ENCODE measurements around the gene IQCE.
"Not testable (repeated sequence)": the region's sequence is repeated elsewhere in the genome, so short reads cannot be mapped to it uniquely, and the experiment has no call there.

Gene IQCE

GRCh38 chr7:2551418-2551817 is 7.4 kb upstream of the IQCE start:
- H3K36me3 ChIP-seq (ENCODE audit: control insufficient read depth, insufficient read depth, low read length), result peaks cover 13% of the 10 kb centered on the region
- H3K9ac ChIP-seq (ENCODE audit: low read depth, low read length), result no peak overlapping the region
- H3K9me3 ChIP-seq (ENCODE audit: control insufficient read depth, insufficient read depth, low read length), result no peaks in the 10 kb centered on the region
- H3K27me3 ChIP-seq (ENCODE audit: control insufficient read depth, insufficient read depth, low read length), result no peaks in the 10 kb centered on the region
- no peak overlapping the region for H3K4me3 ChIP-seq (ENCODE audit: low read depth, low read length)
- H3K4me1 ChIP-seq (ENCODE audit: control insufficient read depth, insufficient read depth, low read length), result no peaks in the 10 kb centered on the region

- Histone ChIP-seq H3K9ac (ENCODE audit: low read depth, low read length) (no peak overlapping the region), H3K36me3 (ENCODE audit: control insufficient read depth, insufficient read depth, low read length) (peaks cover 5% of the 10 kb centered on the region), H3K27me3 (ENCODE audit: control insufficient read depth, insufficient read depth, low read length) (no peaks in the 10 kb centered on the region), H3K4me3 (ENCODE audit: low read depth, low read length) (no peak overlapping the region), H3K9me3 (ENCODE audit: control insufficient read depth, insufficient read depth, low read length) (no peaks in the 10 kb centered on the region), H3K4me1 (ENCODE audit: control insufficient read depth, insufficient read depth, low read length) (no peaks in the 10 kb centered on the region)
These were observed 5.7 kb upstream of the IQCE start for GRCh38 chr7:2553108-2553507.

- Histone ChIP-seq H3K4me3 (ENCODE audit: low read depth, low read length) (peak overlapping the region; percentile 82), H3K27me3 (ENCODE audit: control insufficient read depth, insufficient read depth, low read length) (no peaks in the 10 kb centered on the region), H3K9me3 (ENCODE audit: control insufficient read depth, insufficient read depth, low read length) (no peaks in the 10 kb centered on the region), H3K9ac (ENCODE audit: low read depth, low read length) (no peak overlapping the region), H3K4me1 (ENCODE audit: control insufficient read depth, insufficient read depth, low read length) (no peaks in the 10 kb centered on the region), H3K36me3 (ENCODE audit: control insufficient read depth, insufficient read depth, low read length) (peaks cover 4% of the 10 kb centered on the region)
These were observed 4.8 kb upstream of the IQCE start for GRCh38 chr7:2553831-2554581.

- Histone ChIP-seq H3K4me3 (ENCODE audit: low read depth, low read length) (peak overlapping the region; percentile 82), H3K4me1 (ENCODE audit: control insufficient read depth, insufficient read depth, low read length) (no peaks in the 10 kb centered on the region), H3K27me3 (ENCODE audit: control insufficient read depth, insufficient read depth, low read length) (no peaks in the 10 kb centered on the region), H3K9ac (ENCODE audit: low read depth, low read length) (no peak overlapping the region), H3K36me3 (ENCODE audit: control insufficient read depth, insufficient read depth, low read length) (no peaks in the 10 kb centered on the region), H3K9me3 (ENCODE audit: control insufficient read depth, insufficient read depth, low read length) (no peaks in the 10 kb centered on the region)
These were observed 4.1 kb upstream of the IQCE start for GRCh38 chr7:2554661-2555111.

DNA sequence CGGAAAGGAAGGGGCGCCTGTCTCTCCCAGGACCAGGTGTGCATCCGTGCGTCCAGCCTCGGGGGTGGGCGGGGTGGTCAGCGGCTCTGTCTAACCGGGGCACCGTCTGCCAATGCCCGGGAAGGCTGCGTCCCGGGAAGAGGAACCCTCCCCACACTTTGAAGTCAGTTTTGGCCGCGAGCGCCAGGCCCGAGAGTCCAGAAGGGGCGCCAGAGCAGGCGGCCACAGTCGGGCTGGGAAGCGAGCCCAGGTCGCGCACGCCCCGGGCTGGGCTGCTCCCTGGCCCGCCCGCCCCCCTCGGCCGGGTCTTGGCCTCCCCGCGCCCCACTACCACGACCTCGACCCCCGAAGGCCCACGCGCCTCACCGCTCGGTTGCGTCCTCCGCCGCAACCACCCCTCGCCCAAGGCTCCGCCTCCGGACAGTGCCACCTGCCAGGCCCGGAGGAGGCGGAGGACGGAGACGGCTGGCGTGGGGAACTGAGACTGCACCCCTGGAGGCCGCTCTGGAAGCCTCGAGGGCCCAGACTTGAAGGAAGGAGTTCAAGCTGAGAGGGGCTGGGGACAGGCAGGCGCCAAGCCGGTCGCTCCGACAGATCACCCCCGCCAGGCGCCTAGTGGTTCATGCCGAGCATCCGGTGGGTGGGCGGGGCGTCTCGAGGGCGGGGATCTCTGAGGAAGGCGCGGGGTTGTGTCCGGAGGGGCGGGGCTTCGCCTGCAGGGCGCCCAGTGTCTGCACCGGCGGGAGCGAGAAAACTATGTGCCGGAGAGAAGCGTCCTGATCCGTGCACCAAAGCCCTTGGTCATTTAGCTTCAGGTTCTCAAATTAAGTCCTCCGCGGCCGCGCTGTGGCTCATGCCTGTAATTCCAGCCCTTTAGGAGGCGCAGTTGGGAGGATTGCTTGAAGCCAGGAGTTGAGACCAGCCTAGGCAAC is 3.4 kb upstream of the IQCE start, which contains the start of gene BRAT1:
Gene BRAT1 (minus strand): TSS at position 404 of the 932 bp plus-strand sequence. CDS start 1,093 bp downstream, outside the sequence.
- peak within 1 kb of the TSS; percentile 82 for H3K4me3 ChIP-seq (ENCODE audit: low read depth, low read length)
- no peaks in the 10 kb centered on the region for H3K4me1 ChIP-seq (ENCODE audit: control insufficient read depth, insufficient read depth, low read length)
- no peaks in the 10 kb centered on the region for H3K27me3 ChIP-seq (ENCODE audit: control insufficient read depth, insufficient read depth, low read length)
- no peaks in the 10 kb centered on the region for H3K9me3 ChIP-seq (ENCODE audit: control insufficient read depth, insufficient read depth, low read length)
- peak within 1 kb of the TSS; percentile 100 for H3K9ac ChIP-seq (ENCODE audit: low read depth, low read length)
- H3K36me3 ChIP-seq (ENCODE audit: control insufficient read depth, insufficient read depth, low read length), result no peaks in the 10 kb centered on the region

DNA sequence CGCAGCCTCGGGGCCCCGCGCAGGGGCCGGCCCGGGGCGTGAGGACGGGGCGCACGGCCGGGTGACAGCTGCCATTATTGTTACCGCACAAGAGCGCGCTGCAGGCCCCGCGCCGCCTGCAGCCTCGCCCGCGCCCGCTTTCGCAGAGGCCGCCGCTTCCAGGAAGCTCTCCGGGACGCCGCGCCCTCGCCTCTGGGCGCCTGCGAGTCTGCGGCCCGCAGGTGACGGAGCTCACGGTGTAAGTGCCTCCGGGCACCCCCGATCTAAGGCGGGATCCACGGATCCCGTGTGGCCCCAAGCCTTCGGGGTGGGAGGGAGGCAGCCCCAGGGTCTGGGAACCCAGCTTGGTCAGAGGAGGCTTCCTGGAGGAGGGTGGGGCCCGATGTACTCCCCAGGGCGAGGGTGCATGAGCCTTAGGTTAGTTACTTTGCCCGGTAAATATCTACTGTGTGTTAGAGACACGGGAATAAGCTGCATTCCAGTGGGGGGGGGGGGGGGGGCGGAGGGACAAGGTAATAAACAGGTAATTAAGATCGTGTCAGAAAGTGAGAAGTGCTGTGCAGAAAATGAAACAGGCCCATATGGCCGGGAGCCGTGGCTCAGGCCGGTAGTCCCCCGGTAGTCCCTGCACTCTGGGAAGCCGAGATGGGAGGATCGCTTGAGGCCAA is 638 bp downstream of the IQCE start:
- H3K27me3 ChIP-seq (ENCODE audit: control insufficient read depth, insufficient read depth, low read length), result no peaks in the 10 kb centered on the region
- H3K4me3 ChIP-seq (ENCODE audit: low read depth, low read length), result peak overlapping the region; percentile 70
- H3K9ac ChIP-seq (ENCODE audit: low read depth, low read length), result no peak overlapping the region
- H3K4me1 ChIP-seq (ENCODE audit: control insufficient read depth, insufficient read depth, low read length), result no peaks in the 10 kb centered on the region
- no peaks in the 10 kb centered on the region for H3K36me3 ChIP-seq (ENCODE audit: control insufficient read depth, insufficient read depth, low read length)
- H3K9me3 ChIP-seq (ENCODE audit: control insufficient read depth, insufficient read depth, low read length), result no peaks in the 10 kb centered on the region

DNA sequence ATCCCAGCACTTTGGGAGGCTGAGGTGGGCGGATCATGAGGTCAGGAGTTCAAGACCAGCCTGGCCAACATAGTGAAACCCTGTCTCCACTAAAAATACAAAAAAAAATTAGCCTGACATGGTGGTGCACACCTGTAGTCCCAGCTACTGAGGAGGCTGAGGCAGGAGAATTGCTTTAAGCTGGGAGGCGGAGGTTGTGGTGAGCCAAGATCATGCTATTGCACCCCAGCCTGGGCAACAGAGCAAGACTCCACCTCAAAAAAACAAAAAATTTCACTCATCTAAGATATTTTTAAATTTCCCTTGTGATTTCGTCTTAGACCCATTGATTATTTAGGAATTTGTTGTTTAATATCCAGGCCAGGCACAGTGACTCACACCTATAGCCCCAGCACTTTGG is 5.2 kb downstream of the IQCE start:
- H3K4me1 ChIP-seq (ENCODE audit: control insufficient read depth, insufficient read depth, low read length); H3K27me3 ChIP-seq (ENCODE audit: control insufficient read depth, insufficient read depth, low read length); H3K36me3 ChIP-seq (ENCODE audit: control insufficient read depth, insufficient read depth, low read length): not testable (repeated sequence)

DNA sequence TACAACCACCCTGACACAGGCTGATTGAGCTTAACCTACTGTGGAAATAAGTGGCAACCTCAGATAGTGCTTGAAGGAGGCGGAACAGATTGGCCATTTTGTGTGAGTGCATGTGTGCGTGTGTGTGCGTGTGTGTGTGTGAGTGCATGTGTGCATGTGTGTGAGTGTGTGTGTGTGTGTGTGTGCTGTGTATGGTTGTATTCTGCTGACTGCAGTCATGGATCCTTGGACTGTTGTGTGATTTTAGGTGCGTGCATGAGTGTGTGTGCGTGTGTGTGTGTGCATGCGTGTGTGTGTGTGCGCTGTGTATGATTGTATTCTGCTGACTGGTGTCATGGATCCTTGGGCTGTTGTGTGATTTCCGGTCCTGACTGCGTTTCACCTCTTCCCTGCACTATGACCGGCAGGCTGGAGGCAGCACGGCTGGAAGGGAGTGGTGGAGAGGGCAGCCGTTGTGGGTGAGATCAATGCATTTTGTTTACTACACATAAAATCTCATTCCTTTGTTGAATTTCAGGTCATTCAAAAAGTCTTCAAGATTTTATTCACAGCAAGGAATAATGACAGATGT is 6.3 kb downstream of the IQCE start:
- no peaks in the 10 kb centered on the region for H3K4me1 ChIP-seq (ENCODE audit: control insufficient read depth, insufficient read depth, low read length)
- no peaks in the 10 kb centered on the region for H3K9me3 ChIP-seq (ENCODE audit: control insufficient read depth, insufficient read depth, low read length)
- H3K4me3 ChIP-seq (ENCODE audit: low read depth, low read length), result no peak overlapping the region
- no peaks in the 10 kb centered on the region for H3K27me3 ChIP-seq (ENCODE audit: control insufficient read depth, insufficient read depth, low read length)
- H3K36me3 ChIP-seq (ENCODE audit: control insufficient read depth, insufficient read depth, low read length), result no peaks in the 10 kb centered on the region
- H3K9ac ChIP-seq (ENCODE audit: low read depth, low read length), result no peak overlapping the region

More for the DNA sequence above, 5.2 kb downstream of the IQCE start:
- H3K4me3 ChIP-seq (ENCODE audit: low read depth, low read length); H3K9ac ChIP-seq (ENCODE audit: low read depth, low read length); H3K9me3 ChIP-seq (ENCODE audit: control insufficient read depth, insufficient read depth, low read length): not testable (repeated sequence)

DNA sequence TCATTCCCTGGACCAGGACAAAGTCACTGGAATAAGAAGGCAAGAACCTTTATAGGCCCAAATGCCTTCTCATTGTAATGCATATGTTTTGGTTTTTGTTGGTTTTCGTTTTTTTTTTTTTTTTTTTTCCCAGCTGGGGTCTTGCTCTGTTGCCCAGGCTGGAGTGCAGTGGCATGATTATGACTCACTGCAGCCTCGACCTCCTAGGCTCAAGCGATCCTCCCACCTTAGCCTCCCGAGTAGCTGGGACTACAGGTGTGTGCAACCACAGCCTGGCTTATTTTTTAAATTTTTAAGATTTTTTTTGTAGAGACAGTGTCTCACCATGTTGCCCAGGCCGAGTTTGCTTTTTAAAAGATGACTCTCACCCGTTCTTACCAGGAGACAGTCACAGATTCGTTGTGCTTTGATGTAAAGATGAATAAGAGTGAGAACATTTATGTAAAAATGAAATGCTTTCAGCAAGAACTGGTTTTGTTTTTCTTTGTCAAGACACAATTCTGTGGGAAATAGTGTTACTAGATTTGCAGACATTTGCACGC is 7.6 kb downstream of the IQCE start:
- H3K9ac ChIP-seq (ENCODE audit: low read depth, low read length), result no peak overlapping the region
- H3K4me1 ChIP-seq (ENCODE audit: control insufficient read depth, insufficient read depth, low read length), result no peaks in the 10 kb centered on the region
- no peaks in the 10 kb centered on the region for H3K27me3 ChIP-seq (ENCODE audit: control insufficient read depth, insufficient read depth, low read length)
- no peak overlapping the region for H3K4me3 ChIP-seq (ENCODE audit: low read depth, low read length)
- H3K9me3 ChIP-seq (ENCODE audit: control insufficient read depth, insufficient read depth, low read length), result no peaks in the 10 kb centered on the region
- H3K36me3 ChIP-seq (ENCODE audit: control insufficient read depth, insufficient read depth, low read length), result no peaks in the 10 kb centered on the region

GRCh38 chr7:2566890-2567678 is 8.3 kb downstream of the IQCE start:
- H3K9me3 ChIP-seq (ENCODE audit: control insufficient read depth, insufficient read depth, low read length), result no peaks in the 10 kb centered on the region
- no peak overlapping the region for H3K9ac ChIP-seq (ENCODE audit: low read depth, low read length)
- no peaks in the 10 kb centered on the region for H3K27me3 ChIP-seq (ENCODE audit: control insufficient read depth, insufficient read depth, low read length)
- H3K4me3 ChIP-seq (ENCODE audit: low read depth, low read length), result no peak overlapping the region
- no peaks in the 10 kb centered on the region for H3K36me3 ChIP-seq (ENCODE audit: control insufficient read depth, insufficient read depth, low read length)
- H3K4me1 ChIP-seq (ENCODE audit: control insufficient read depth, insufficient read depth, low read length), result no peaks in the 10 kb centered on the region

All from iPS-15b (cell line).